Heart right ventricle (tissue), 16 donors: Measurements from ENCODE around the gene GRAMD2B. TPM values are rescaled to one million over a fixed set of nuclear protein-coding genes. Genes with fewer than 3 reads are reported as not detected.

Experiments
- ATAC-seq, 8 donors: fragments of 200-7000 bp; cut with Tn5 transposase; one replicate each; pipeline ENCODE4 v1.9.1; 2020; ENCODE audit warnings: mild to moderate bottlenecking in 8 of 8, moderate library complexity in 8 of 8, moderate number of reproducible peaks in 1 of 8
- DNase-seq, 2 donors: peaks; one replicate each; pipeline ENCODE4 v3.0.0-alpha.2; 2020
- H3K27ac ChIP-seq, 10 donors: fragments of 200-600 bp; sonication (generic) in 2 of 10; one replicate each; pipeline versions ENCODE4 v1.5.0 to v1.8.0; 2020 to 2022; ENCODE audit warnings: mild to moderate bottlenecking in 3 of 10
- H3K27me3 ChIP-seq, 7 donors: fragments of 200-600 bp; one replicate each; pipeline ENCODE4 v1.8.0; 2021 to 2022; ENCODE audit warnings: mild to moderate bottlenecking in 2 of 7
- H3K36me3 ChIP-seq, 9 donors: fragments of 200-600 bp; sonication (generic) in 1 of 9; one replicate each; pipeline versions ENCODE4 v1.5.0 to v1.8.0; 2020 to 2022; ENCODE audit warnings: mild to moderate bottlenecking in 2 of 9
- H3K4me1 ChIP-seq, 9 donors: fragments of 200-600 bp; sonication (generic) in 1 of 9; one replicate each; pipeline versions ENCODE4 v1.5.0 to v1.8.0; 2020 to 2022; ENCODE audit warnings: mild to moderate bottlenecking in 4 of 9
- H3K4me3 ChIP-seq, 10 donors: fragments of 200-600 bp; sonication (generic) in 2 of 10; one replicate each; pipeline versions ENCODE4 v1.5.0 to v1.8.0; 2020 to 2022; ENCODE audit warnings: mild to moderate bottlenecking in 7 of 10, moderate library complexity in 2 of 10
- H3K9me3 ChIP-seq, 11 donors: fragments of 200-600 bp in 10 of 11; sonication (generic) in 2 of 11; one replicate each; pipeline versions ENCODE4 v1.5.0 to v1.8.0; 2013 to 2022; ENCODE audit warnings: mild to moderate bottlenecking in 2 of 11, control low read depth in 1 of 11, moderate library complexity in 1 of 11
- CTCF ChIP-seq, 9 donors: fragments of 200-600 bp; sonication (generic) in 2 of 9; IDR thresholded peaks; one replicate each; pipeline versions ENCODE4 v1.5.0 to v1.8.0; 2021 to 2022; ENCODE audit warnings: antibody characterized with exemption in 9 of 9, mild to moderate bottlenecking in 5 of 9, moderate library complexity in 1 of 9
- WGBS, 2 donors: extraction: QIAGEN DNeasy Blood & Tissue Kit; methylation state at CpG; one replicate each; pipeline ENCODE4 v1.1.7; 2013; ENCODE audit warnings: inconsistent platforms in 1 of 2; 5-methylcytosine and 5-hydroxymethylcytosine counted together
- intact Hi-C, 10 donors: fragments of 100-400 bp; cut with DNase I; formaldehyde crosslinking; loops; one replicate each; pipeline versions ENCODE4 v1.11.1 to v1.14.2; 2022
- polyA plus RNA-seq, 2 donors: library from polyadenylated mRNA; stranded (reverse); fragments of 200-250 nt; gene quantifications; one replicate each; pipeline ENCODE4 v1.2.3, GENCODE V29; 2013
- total RNA-seq, 10 donors: library from RNA; stranded (reverse); fragmentation: NEBNext Ultra II Directional in 3 of 10; extraction: Animal tissue kit (Norgen Biotek cat#: 25700) in 3 of 10; gene quantifications; one replicate each; pipeline versions ENCODE4 v1.2.1 to v1.2.4, GENCODE V29; 2021 to 2023
- donor health status: Arrhythmogenic right ventricular cardiomyopathy.
- donor health status: ischemic (EF 13 %, LVEDD 7.1; RV severe dilation, severe dysfunction).
- donor health status: healthy with polysubstance abuse.
- donor health status: DM: no; HTN: yes; CAD: no.
- donor health status: DM: no; HTN: no; CAD: no.
- donor health status: ischemic (EF 25% LVEDD 6.9; RV normal size, moderate dysfunction).
- donor health status: ischemic (EF 25% LVEDD 5.7; RV mildly dilated, moderate dysfunction).
- donor health status: healthy.
- donor health status: DM: yes; HTN: yes; CAD: no.
- donor health status: Ischemic cardiomyopathy.
- donor health status: ischemic (EF 35%, LVEDD 5.7; RV mildly dilated, moderate dysfunction).
- donor health status: nonischemic (EF 11% LVEDD 7.7; RV severe dilation, severe dysfunction).
- donor health status: DM: yes; HTN: yes; CAD: no.
- donor health status: PGD.
- donor health status: ischemic (EF 29% LVEDD 5.4; RV normal size, mild dysfunction).
- donor health status: nonischemic (EF 23%, LVEDD 6.1; RV moderate dilation, normal function).

Gene GRAMD2B
- total and polyA plus RNA-seq, 12 donors = 10.7 to 47.3 (median 33.7) TPM

DNA sequence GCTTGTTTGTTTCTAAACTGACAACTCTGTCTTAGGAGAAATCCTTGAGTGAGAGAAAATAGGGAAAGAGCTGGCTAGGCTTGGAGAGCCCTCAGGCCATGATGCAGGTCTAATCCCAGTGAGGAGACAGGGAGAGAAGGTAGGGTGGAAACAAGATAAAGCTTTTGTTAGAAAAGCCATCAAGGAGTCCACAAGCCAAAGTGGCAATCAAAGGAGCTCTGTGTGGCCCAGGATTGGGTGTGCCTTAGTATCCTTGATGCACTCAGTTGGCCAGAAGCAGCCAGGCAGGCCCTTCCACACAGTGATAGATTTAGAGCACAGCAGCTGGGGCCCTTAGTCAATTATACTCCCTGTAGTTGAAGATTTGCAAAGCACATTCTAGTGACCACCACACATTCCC lies 97.9 kb downstream of the GRAMD2B start:
- peak overlapping the region in 1 of 10 donors; percentile 13 for H3K27ac ChIP-seq
- no peak for TF ChIP-seq CTCF (IDR thresholded peaks at IDR 0.05)
- DNase-seq = no peak
- H3K27me3 ChIP-seq = no peaks in the 10 kb centered on the region
- H3K36me3 ChIP-seq = no peaks in the 10 kb centered on the region
- H3K4me3 ChIP-seq = no peak overlapping the region
- peaks cover 0 to 4% (median 0%) of the 10 kb centered on the region in 11 donors for H3K9me3 ChIP-seq
- ATAC-seq = no peak
- peaks cover 3 to 37% (median 21%) of the 10 kb centered on the region in 9 donors for H3K4me1 ChIP-seq
- intact Hi-C loops = no loop called here

GRCh38 chr5:126523818-126524510 lies 100.8 kb downstream of the GRAMD2B start:
- TF ChIP-seq CTCF (IDR thresholded peaks at IDR 0.05) = no peak
- Histone ChIP-seq H3K9me3 (peaks cover 0 to 10% (median 0%) of the 10 kb centered on the region in 11 donors), H3K27ac (peak overlapping the region in 2 of 10 donors; percentile 67 to 75), H3K4me1 (peaks cover 3 to 39% (median 21%) of the 10 kb centered on the region in 9 donors), H3K4me3 (no peak overlapping the region), H3K36me3 (no peaks in the 10 kb centered on the region), H3K27me3 (no peaks in the 10 kb centered on the region)
- DNase-seq (no peak), ATAC-seq (peak in 1 of 8 donors; percentile 5)
- WGBS, 2 donors = 71 to 74% methylated on average over 8 of the region's 8 CpGs
- intact Hi-C loops = no loop called here

- Histone ChIP-seq H3K4me1 (peaks cover 0 to 26% (median 15%) of the 10 kb centered on the region in 9 donors), H3K4me3 (peak overlapping the region in 1 of 10 donors; percentile 25), H3K9me3 (peaks cover 0 to 10% (median 0%) of the 10 kb centered on the region in 11 donors), H3K27ac (peak overlapping the region; percentile 45 to 83 (median 70)), H3K36me3 (no peaks in the 10 kb centered on the region), H3K27me3 (no peaks in the 10 kb centered on the region)
- WGBS, 2 donors = 38 to 53% methylated on average over 5 of the region's 5 CpGs
- DNase-seq = peak; percentile 69 to 71
- peak; percentile 74 to 93 (median 88) for ATAC-seq
- no peak for TF ChIP-seq CTCF (IDR thresholded peaks at IDR 0.05)
- intact Hi-C loops = loop anchor here in 1 of 10 donors (1.0 kb wide), 1 partner anchor 19 kb away; no protein-coding TSS in a partner anchor
These were observed 102.5 kb downstream of the GRAMD2B start for GRCh38 chr5:126525630-126526245.

GRCh38 chr5:126526493-126526892 lies 103.3 kb downstream of the GRAMD2B start:
- Histone ChIP-seq H3K4me1 (peaks cover 0 to 30% (median 19%) of the 10 kb centered on the region in 9 donors), H3K36me3 (no peaks in the 10 kb centered on the region), H3K4me3 (no peak overlapping the region), H3K27ac (peak overlapping the region in 3 of 10 donors; percentile 67 to 83 (median 82)), H3K27me3 (no peaks in the 10 kb centered on the region), H3K9me3 (peaks cover 0 to 10% (median 0%) of the 10 kb centered on the region in 11 donors)
- ATAC-seq (peak in 1 of 8 donors; percentile 25), DNase-seq (no peak)
- no peak for TF ChIP-seq CTCF (IDR thresholded peaks at IDR 0.05)
- intact Hi-C loops = no loop called here
